ENCODE data around the gene MACROD2. TPM values are rescaled to one million over a fixed set of nuclear protein-coding genes. Genes with fewer than 3 reads are reported as not detected.

The MACROD2 gene
- total RNA-seq, 4 donors from 2014 or later, result 12.6 to 60.3 (median 18.9) TPM

GRCh38 chr20:14378326-14378725 is 383.0 kb downstream of the MACROD2 start:
- Histone ChIP-seq H3K4me1 (no peaks in the 10 kb centered on the region), H3K27ac (no peak overlapping the region)
- no peak for DNase-seq (ENCODE audit: low spot score in 2 of 2)

GRCh38 chr20:14383335-14383734 is 388.0 kb downstream of the MACROD2 start:
- no peak for TF ChIP-seq POLR2AphosphoS5 (IDR thresholded peaks at IDR 0.05)
- TF ChIP-seq EP300 (IDR thresholded peaks at IDR 0.05), result no peak
- DNase-seq (ENCODE audit: low spot score in 2 of 2), result no peak
- H3K27ac ChIP-seq, result no peak overlapping the region
- H3K9me3 ChIP-seq, result peaks cover 8% of the 10 kb centered on the region
- H3K27me3 ChIP-seq, result no peaks in the 10 kb centered on the region
- no peaks in the 10 kb centered on the region for H3K36me3 ChIP-seq
- no peak overlapping the region for H3K4me3 ChIP-seq
- 59% methylated on average over 5 of the region's 5 CpGs for WGBS
- no peaks in the 10 kb centered on the region for H3K4me1 ChIP-seq

More at GRCh38 chr20:14378326-14378725, 383.0 kb downstream of the MACROD2 start:
- H3K27me3 ChIP-seq, result no peaks in the 10 kb centered on the region
- no peak overlapping the region for H3K4me3 ChIP-seq
- no peaks in the 10 kb centered on the region for H3K36me3 ChIP-seq
- H3K9me3 ChIP-seq, result no peaks in the 10 kb centered on the region
- TF ChIP-seq CTCF (IDR thresholded peaks at IDR 0.05), result no peak
- TF ChIP-seq POLR2A (IDR thresholded peaks at IDR 0.05), result no peak
- TF ChIP-seq EP300 (IDR thresholded peaks at IDR 0.05), result no peak
- TF ChIP-seq POLR2AphosphoS5 (IDR thresholded peaks at IDR 0.05), result no peak

- Histone ChIP-seq H3K4me3 (no peak overlapping the region), H3K9me3 (peaks cover 8% of the 10 kb centered on the region), H3K4me1 (no peaks in the 10 kb centered on the region), H3K36me3 (no peaks in the 10 kb centered on the region), H3K27me3 (no peaks in the 10 kb centered on the region), H3K27ac (no peak overlapping the region)
- TF ChIP-seq CTCF (IDR thresholded peaks at IDR 0.05) (no peak), POLR2AphosphoS5 (IDR thresholded peaks at IDR 0.05) (no peak), EP300 (IDR thresholded peaks at IDR 0.05) (no peak), POLR2A (IDR thresholded peaks at IDR 0.05) (no peak)
- DNase-seq (ENCODE audit: low spot score in 2 of 2), result no peak
- WGBS, result 15% methylated on average over 1 of the region's 1 CpG
Observed at GRCh38 chr20:14384416-14385175, 389.3 kb downstream of the MACROD2 start.

GRCh38 chr20:14385176-14385740 is 389.9 kb downstream of the MACROD2 start:
- no peaks in the 10 kb centered on the region for H3K36me3 ChIP-seq
- no peak overlapping the region for H3K4me3 ChIP-seq
- H3K27ac ChIP-seq, result no peak overlapping the region
- H3K27me3 ChIP-seq, result no peaks in the 10 kb centered on the region
- no peaks in the 10 kb centered on the region for H3K4me1 ChIP-seq
- WGBS, result 88% methylated on average over 2 of the region's 2 CpGs
- TF ChIP-seq CTCF (IDR thresholded peaks at IDR 0.05) (no peak), EP300 (IDR thresholded peaks at IDR 0.05) (no peak), POLR2A (IDR thresholded peaks at IDR 0.05) (no peak)
- H3K9me3 ChIP-seq, result peaks cover 8% of the 10 kb centered on the region
- DNase-seq (ENCODE audit: low spot score in 2 of 2), result no peak

- WGBS, result 93% methylated on average over 4 of the region's 4 CpGs
- Histone ChIP-seq H3K27me3 (no peaks in the 10 kb centered on the region), H3K4me1 (no peaks in the 10 kb centered on the region), H3K9me3 (peaks cover 8% of the 10 kb centered on the region), H3K27ac (no peak overlapping the region), H3K36me3 (no peaks in the 10 kb centered on the region), H3K4me3 (no peak overlapping the region)
- no peak for TF ChIP-seq POLR2AphosphoS5 (IDR thresholded peaks at IDR 0.05)
- no peak for TF ChIP-seq CTCF (IDR thresholded peaks at IDR 0.05)
- no peak for TF ChIP-seq EP300 (IDR thresholded peaks at IDR 0.05)
- TF ChIP-seq POLR2A (IDR thresholded peaks at IDR 0.05), result no peak
- no peak for DNase-seq (ENCODE audit: low spot score in 2 of 2)
Observed at GRCh38 chr20:14386726-14387125, 391.4 kb downstream of the MACROD2 start.

Data from suprapubic skin (tissue), 4 donors.